ENCODE data around the gene RPIA.
"Not testable (repeated sequence)": the region's sequence is repeated elsewhere in the genome, so short reads cannot be mapped to it uniquely, and the experiment has no call there.

The RPIA gene

GRCh38 chr2:88770016-88770415 is 78.5 kb downstream of the RPIA start:
- DNase-seq (ENCODE audit: low read depth): no peak
- H3K4me3 ChIP-seq (ENCODE audit: low read depth, low read length): no peak overlapping the region
- no peak for TF ChIP-seq POLR2A (IDR thresholded peaks at IDR 0.05; ENCODE audit: extremely low read depth, insufficient read length)
- TF ChIP-seq MAX (IDR thresholded peaks at IDR 0.05; ENCODE audit: low read depth, low read length): no peak
- TF ChIP-seq MYC (IDR thresholded peaks at IDR 0.05; ENCODE audit: low read depth, low read length): no peak
- no peak for TF ChIP-seq CTCF (IDR thresholded peaks at IDR 0.05; ENCODE audit: low read depth, low read length)

- not testable (repeated sequence) for H3K4me3 ChIP-seq (ENCODE audit: low read depth, low read length); DNase-seq (ENCODE audit: low read depth)
Observed at GRCh38 chr2:88773233-88774028, 82.0 kb downstream of the RPIA start.

GRCh38 chr2:88789213-88789612 is 97.7 kb downstream of the RPIA start:
- not testable (repeated sequence) for DNase-seq (ENCODE audit: low read depth); H3K4me3 ChIP-seq (ENCODE audit: low read depth, low read length)

GRCh38 chr2:88795932-88796331 is 104.5 kb downstream of the RPIA start:
- not testable (repeated sequence) for H3K4me3 ChIP-seq (ENCODE audit: low read depth, low read length); DNase-seq (ENCODE audit: low read depth)

- DNase-seq (ENCODE audit: low read depth); H3K4me3 ChIP-seq (ENCODE audit: low read depth, low read length): not testable (repeated sequence)
Observed at GRCh38 chr2:88796523-88796922, 105.0 kb downstream of the RPIA start.

- DNase-seq (ENCODE audit: low read depth); H3K4me3 ChIP-seq (ENCODE audit: low read depth, low read length): not testable (repeated sequence)
Observed at GRCh38 chr2:88797164-88797563, 105.7 kb downstream of the RPIA start.
